ENCODE measurements around the gene SFMBT2. TPM values are rescaled to one million over a fixed set of nuclear protein-coding genes. Genes with fewer than 3 reads are reported as not detected.

SFMBT2 gene
- total and polyA plus RNA-seq, 2 of the 13 experiments (the other 11 are each of a cell fraction or from before 2014, with no cell fraction given): 0.01 to 0.02 TPM

GRCh38 chr10:7269988-7270387 lies 140.8 kb downstream of the SFMBT2 start:
- H3K9ac ChIP-seq (ENCODE audit: insufficient read depth, low read depth, low read length): no peak overlapping the region
- no peak overlapping the region for H2AFZ ChIP-seq (ENCODE audit: low read length)
- in situ Hi-C loops (cut with HindIII; ENCODE audit: extremely low pct_ligation_motif_present, low pct_unique_long_range_greater_than_20kb): no loop called here
- no peaks in the 10 kb centered on the region for H3K36me3 ChIP-seq (replicated peaks in 1 of 2; ENCODE audit: control insufficient read depth in 1 of 2, insufficient read depth in 2 of 2, low read length in 2 of 2)
- ATAC-seq: no peak
- H3K4me3 ChIP-seq (replicated peaks in 1 of 3; ENCODE audit: insufficient read depth in 1 of 3, low read depth in 2 of 3, low read length in 3 of 3): no peak overlapping the region
- no peak for DNase-seq (ENCODE audit: low spot score)
- intact Hi-C loops (cut with micrococcal nuclease; ENCODE audit: unreplicated experiment): no loop called here
- POLR2A ChIA-PET: no interaction called here
- WGBS (ENCODE audit: low lambda C conversion rate): 8% methylated on average over 5 of the region's 5 CpGs
- H3K4me1 ChIP-seq (ENCODE audit: insufficient read depth, low read length): no peaks in the 10 kb centered on the region
- no peaks in the 10 kb centered on the region for H3K79me2 ChIP-seq (ENCODE audit: insufficient read depth, low read length)
- BruUV-seq (replicated peaks): no TSS peak
- no peak for FAIRE-seq
- TF ChIP-seq NFYC (CRISPR knock-in tag; IDR thresholded peaks at IDR 0.05) (no peak), PHB2 (IDR thresholded peaks at IDR 0.05; ENCODE audit: partially characterized antibody) (no peak)
- H3K4me2 ChIP-seq (ENCODE audit: low read depth, low read length): no peak overlapping the region
- no peak overlapping the region for H3K27ac ChIP-seq (ENCODE audit: extremely low read length, insufficient read depth, low read length)
- no peaks in the 10 kb centered on the region for H3K9me3 ChIP-seq (ENCODE audit: low read length)
- no peaks in the 10 kb centered on the region for H4K20me1 ChIP-seq (ENCODE audit: insufficient read depth, low read length)
- CTCF ChIA-PET (ENCODE audit: low intra/inter-chr PET ratio, low total read pairs): no interaction called here
- peaks cover 0 to 3% of the 10 kb centered on the region in 2 experiments; a peak in 1 of 5 replicates for H3K27me3 ChIP-seq (ENCODE audit: control insufficient read depth in 1 of 2, insufficient read depth in 2 of 2, low read length in 2 of 2)

- no peak overlapping the region for H3K9ac ChIP-seq (ENCODE audit: insufficient read depth, low read depth, low read length)
- no peak overlapping the region for H3K4me3 ChIP-seq (replicated peaks in 1 of 3; ENCODE audit: insufficient read depth in 1 of 3, low read depth in 2 of 3, low read length in 3 of 3)
- peaks cover 0 to 6% of the 10 kb centered on the region in 2 experiments; a peak in 2 of 5 replicates for H3K27me3 ChIP-seq (ENCODE audit: control insufficient read depth in 1 of 2, insufficient read depth in 2 of 2, low read length in 2 of 2)
- H3K27ac ChIP-seq (ENCODE audit: extremely low read length, insufficient read depth, low read length): no peak overlapping the region
- no peaks in the 10 kb centered on the region for H3K9me3 ChIP-seq (ENCODE audit: low read length)
- H3K36me3 ChIP-seq (replicated peaks in 1 of 2; ENCODE audit: control insufficient read depth in 1 of 2, insufficient read depth in 2 of 2, low read length in 2 of 2): no peaks in the 10 kb centered on the region
- BruUV-seq (replicated peaks): no TSS peak
- no peak overlapping the region for H2AFZ ChIP-seq (ENCODE audit: low read length)
- ATAC-seq: no peak
- H3K4me1 ChIP-seq (ENCODE audit: insufficient read depth, low read length): no peaks in the 10 kb centered on the region
- FAIRE-seq: no peak
- TF ChIP-seq SIX4 (CRISPR knock-in tag; IDR thresholded peaks at IDR 0.05): no peak
- in situ Hi-C loops (cut with HindIII; ENCODE audit: extremely low pct_ligation_motif_present, low pct_unique_long_range_greater_than_20kb): no loop called here
- 24% methylated on average over 4 of the region's 4 CpGs for WGBS (ENCODE audit: low lambda C conversion rate)
- POLR2A ChIA-PET: no interaction called here
- intact Hi-C loops (cut with micrococcal nuclease; ENCODE audit: unreplicated experiment): no loop called here
- no peaks in the 10 kb centered on the region for H4K20me1 ChIP-seq (ENCODE audit: insufficient read depth, low read length)
- DNase-seq (ENCODE audit: low spot score): no peak
- H3K4me2 ChIP-seq (ENCODE audit: low read depth, low read length): no peak overlapping the region
- H3K79me2 ChIP-seq (ENCODE audit: insufficient read depth, low read length): no peaks in the 10 kb centered on the region
- CTCF ChIA-PET (ENCODE audit: low intra/inter-chr PET ratio, low total read pairs): no interaction called here
Measured at GRCh38 chr10:7267142-7267541, 143.7 kb downstream of the SFMBT2 start.

All from HepG2 (cell line).